Measurements from ENCODE around the gene GPI.

DNA sequence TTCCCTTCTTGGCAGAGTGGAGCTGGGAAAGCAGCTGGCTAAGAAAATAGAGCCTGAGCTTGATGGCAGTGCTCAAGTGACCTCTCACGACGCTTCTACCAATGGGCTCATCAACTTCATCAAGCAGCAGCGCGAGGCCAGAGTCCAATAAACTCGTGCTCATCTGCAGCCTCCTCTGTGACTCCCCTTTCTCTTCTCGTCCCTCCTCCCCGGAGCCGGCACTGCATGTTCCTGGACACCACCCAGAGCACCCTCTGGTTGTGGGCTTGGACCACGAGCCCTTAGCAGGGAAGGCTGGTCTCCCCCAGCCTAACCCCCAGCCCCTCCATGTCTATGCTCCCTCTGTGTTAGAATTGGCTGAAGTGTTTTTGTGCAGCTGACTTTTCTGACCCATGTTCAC lies 34.9 kb downstream of the GPI start:
- TF ChIP-seq, protein P1, sequence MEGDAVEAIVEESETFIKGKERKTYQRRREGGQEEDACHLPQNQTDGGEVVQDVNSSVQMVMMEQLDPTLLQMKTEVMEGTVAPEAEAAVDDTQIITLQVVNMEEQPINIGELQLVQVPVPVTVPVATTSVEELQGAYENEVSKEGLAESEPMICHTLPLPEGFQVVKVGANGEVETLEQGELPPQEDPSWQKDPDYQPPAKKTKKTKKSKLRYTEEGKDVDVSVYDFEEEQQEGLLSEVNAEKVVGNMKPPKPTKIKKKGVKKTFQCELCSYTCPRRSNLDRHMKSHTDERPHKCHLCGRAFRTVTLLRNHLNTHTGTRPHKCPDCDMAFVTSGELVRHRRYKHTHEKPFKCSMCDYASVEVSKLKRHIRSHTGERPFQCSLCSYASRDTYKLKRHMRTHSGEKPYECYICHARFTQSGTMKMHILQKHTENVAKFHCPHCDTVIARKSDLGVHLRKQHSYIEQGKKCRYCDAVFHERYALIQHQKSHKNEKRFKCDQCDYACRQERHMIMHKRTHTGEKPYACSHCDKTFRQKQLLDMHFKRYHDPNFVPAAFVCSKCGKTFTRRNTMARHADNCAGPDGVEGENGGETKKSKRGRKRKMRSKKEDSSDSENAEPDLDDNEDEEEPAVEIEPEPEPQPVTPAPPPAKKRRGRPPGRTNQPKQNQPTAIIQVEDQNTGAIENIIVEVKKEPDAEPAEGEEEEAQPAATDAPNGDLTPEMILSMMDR (IDR thresholded peaks at IDR 0.05): no peak
- TF ChIP-seq POLR2A (IDR thresholded peaks at IDR 0.05): no peak
